Aorta (tissue), 5 donors: ENCODE data around the gene ASB7. TPM values are rescaled to one million over a fixed set of nuclear protein-coding genes. Genes with fewer than 3 reads are reported as not detected.
A peak's percentile ranks its signal among the peaks of the same experiment; 100 is the strongest.

ENCODE experiments used
- ATAC-seq: fragments of 200-7000 bp; cut with Tn5 transposase; one replicate; pipeline ENCODE4 v1.9.1; 2022; ENCODE audit warnings: moderate library complexity; ENCODE audit not compliant: low FRiP score
- DNase-seq, 2 donors: peaks; one replicate each; pipeline ENCODE4 v3.0.0-alpha.2; 2020
- H3K27ac ChIP-seq, 2 donors: one replicate each; pipeline ENCODE4 v1.5.1; 2013; ENCODE audit warnings: low read length in 2 of 2, mild to moderate bottlenecking in 2 of 2, moderate library complexity in 2 of 2, control low read depth in 1 of 2, inconsistent platforms in 1 of 2, low read depth in 1 of 2
- H3K27me3 ChIP-seq, 2 donors: one replicate each; pipeline ENCODE4 v1.6.1; 2013; ENCODE audit warnings: control low read depth in 1 of 2, low read length in 1 of 2, mild to moderate bottlenecking in 1 of 2, moderate library complexity in 1 of 2; ENCODE audit not compliant: insufficient read depth in 2 of 2, control insufficient read depth in 1 of 2
- H3K36me3 ChIP-seq, 2 donors: one replicate each; pipeline ENCODE4 v1.6.1; 2013; ENCODE audit warnings: control low read depth in 1 of 2, low read length in 1 of 2, mild to moderate bottlenecking in 1 of 2; ENCODE audit not compliant: insufficient read depth in 2 of 2, control insufficient read depth in 1 of 2
- H3K4me1 ChIP-seq, 2 donors: one replicate each; pipeline ENCODE4 v1.6.1; 2013; ENCODE audit warnings: low read length in 2 of 2, control low read depth in 1 of 2, mild to moderate bottlenecking in 1 of 2, moderate library complexity in 1 of 2; ENCODE audit not compliant: insufficient read depth in 2 of 2, control insufficient read depth in 1 of 2
- H3K4me3 ChIP-seq, 2 donors: one replicate each; pipeline ENCODE4 v1.5.1; 2013; ENCODE audit warnings: low read length in 2 of 2, control low read depth in 1 of 2, mild to moderate bottlenecking in 1 of 2
- H3K9me3 ChIP-seq: one replicate; pipeline ENCODE4 v1.6.1; 2013; ENCODE audit warnings: mild to moderate bottlenecking, low read length; ENCODE audit not compliant: control insufficient read depth
- WGBS, 2 donors: extraction: QIAGEN DNeasy Blood & Tissue Kit; methylation state at CpG; one replicate each; pipeline ENCODE4 v1.1.7; 2013; 5-methylcytosine and 5-hydroxymethylcytosine counted together
- intact Hi-C, 2 donors: fragments of 100-400 bp; cut with DNase I; formaldehyde crosslinking; loops; one replicate each; pipeline versions ENCODE4 v1.14.2 to v1.15.0; 2022
- polyA plus RNA-seq, 2 donors: library from polyadenylated mRNA; stranded (reverse); fragments of 200-250 nt; gene quantifications; one replicate each; pipeline ENCODE4 v1.2.3, GENCODE V29; 2013
- total RNA-seq, 2 donors: library from RNA; stranded (reverse); fragmentation: NEBNext Ultra II Directional; extraction: Animal tissue kit (Norgen Biotek cat#: 25700); gene quantifications; one replicate each; pipeline ENCODE4 v1.2.1, GENCODE V29; 2021
- donor health status: healthy with polysubstance abuse.
- donor health status: Bipolar disorder and iron deficiency.
- donor health status: DM: no; HTN: no; CAD: no.
- donor health status: DM: no; HTN: no; CAD: no.
- donor health status: DM: yes; HTN: yes; CAD: no.

ASB7 gene
- total and polyA plus RNA-seq, 4 donors = 2.9 to 11.5 (median 8.3) TPM

- no peaks in the 10 kb centered on the region for H3K4me1 ChIP-seq
- intact Hi-C loops = no loop called here
- ATAC-seq (no peak), DNase-seq (peak in 1 of 2 donors; percentile 50)
- 89 to 91% methylated on average over 13 of the region's 13 CpGs for WGBS, 2 donors
- no peak overlapping the region for H3K27ac ChIP-seq
- H3K27me3 ChIP-seq = no peaks in the 10 kb centered on the region
- H3K9me3 ChIP-seq = no peaks in the 10 kb centered on the region
- H3K4me3 ChIP-seq = no peak overlapping the region
- H3K36me3 ChIP-seq = no peaks in the 10 kb centered on the region
Measured at GRCh38 chr15:100688549-100689120, 86.2 kb downstream of the ASB7 start.

- no peaks in the 10 kb centered on the region for H3K9me3 ChIP-seq
- DNase-seq (peak in 1 of 2 donors; percentile 33), ATAC-seq (no peak)
- 80 to 81% methylated on average over 11 of the region's 11 CpGs for WGBS, 2 donors
- no peaks in the 10 kb centered on the region for H3K27me3 ChIP-seq
- no peaks in the 10 kb centered on the region for H3K4me1 ChIP-seq
- H3K4me3 ChIP-seq = no peak overlapping the region
- intact Hi-C loops = no loop called here
- H3K27ac ChIP-seq = no peak overlapping the region
- no peaks in the 10 kb centered on the region for H3K36me3 ChIP-seq
Measured at GRCh38 chr15:100689131-100689899, 86.9 kb downstream of the ASB7 start.

DNA sequence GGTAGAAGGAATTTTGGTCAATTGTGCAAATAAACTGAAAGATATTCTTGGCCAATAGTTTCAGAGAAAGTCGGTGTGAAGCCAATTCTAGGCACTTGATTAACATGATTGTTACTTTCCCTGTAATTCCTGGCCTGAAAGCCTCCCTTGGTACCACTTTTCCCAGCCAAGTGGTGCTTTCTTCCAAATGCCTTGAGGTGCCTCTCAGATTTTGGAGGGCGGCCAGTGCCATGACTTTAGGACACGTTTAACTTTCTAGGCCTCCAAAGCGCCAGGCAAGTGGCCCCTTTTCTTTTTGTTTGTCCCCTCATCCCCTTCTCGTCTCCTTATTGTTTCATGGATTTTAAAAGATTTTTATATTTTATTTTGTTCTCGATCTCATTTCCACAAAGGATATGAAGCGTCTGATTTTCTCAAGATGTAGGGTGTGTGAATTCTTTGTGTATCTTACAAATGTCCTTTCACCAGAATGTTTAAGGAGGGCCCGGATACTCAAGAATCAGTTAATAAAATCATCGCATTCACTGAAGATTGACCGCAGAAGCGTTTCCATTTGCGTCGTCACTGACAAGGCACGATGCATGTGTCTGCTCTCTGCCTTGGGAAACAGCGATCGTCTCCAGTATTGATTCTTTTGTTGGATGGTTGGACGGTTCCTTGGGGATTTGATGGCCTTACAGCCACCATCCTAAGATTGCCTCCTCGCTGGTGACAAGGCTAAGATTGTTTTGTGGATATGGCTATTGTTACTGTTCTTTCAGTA is 87.8 kb downstream of the ASB7 start:
- Histone ChIP-seq H3K27ac (no peak overlapping the region), H3K4me1 (no peaks in the 10 kb centered on the region), H3K4me3 (no peak overlapping the region), H3K27me3 (no peaks in the 10 kb centered on the region), H3K9me3 (no peaks in the 10 kb centered on the region), H3K36me3 (no peaks in the 10 kb centered on the region)
- DNase-seq = peak in 1 of 2 donors; percentile 77
- 51 to 57% methylated on average over 18 of the region's 18 CpGs for WGBS, 2 donors
- intact Hi-C loops = no loop called here
- ATAC-seq = no peak

DNA sequence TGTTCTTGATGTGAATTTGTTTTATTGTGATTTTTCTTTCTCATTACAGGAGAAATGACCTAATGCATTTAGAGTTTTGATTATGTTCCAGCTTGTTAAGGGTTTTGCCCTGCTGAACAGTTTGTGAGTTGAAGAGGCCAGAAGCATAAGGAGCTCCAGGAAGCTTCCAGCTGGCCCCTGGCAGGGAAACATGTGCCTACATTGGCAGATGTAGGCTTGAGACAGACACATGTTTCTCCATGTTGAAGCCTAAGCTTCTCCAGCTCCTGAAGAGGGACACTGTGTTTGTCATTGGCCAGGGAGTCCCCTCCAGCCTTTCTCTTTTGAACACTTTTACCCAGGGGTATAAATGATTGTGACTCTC is 88.4 kb downstream of the ASB7 start:
- no peak for ATAC-seq
- no peak overlapping the region for H3K27ac ChIP-seq
- intact Hi-C loops = no loop called here
- H3K27me3 ChIP-seq = no peaks in the 10 kb centered on the region
- H3K36me3 ChIP-seq = no peaks in the 10 kb centered on the region
- H3K9me3 ChIP-seq = no peaks in the 10 kb centered on the region
- no peaks in the 10 kb centered on the region for H3K4me1 ChIP-seq
- peak in 1 of 2 donors; percentile 12 for DNase-seq
- no peak overlapping the region for H3K4me3 ChIP-seq

GRCh38 chr15:100691321-100691720 is 88.9 kb downstream of the ASB7 start:
- H3K36me3 ChIP-seq = no peaks in the 10 kb centered on the region
- no peaks in the 10 kb centered on the region for H3K27me3 ChIP-seq
- ATAC-seq = no peak
- no peaks in the 10 kb centered on the region for H3K9me3 ChIP-seq
- intact Hi-C loops = no loop called here
- peak in 1 of 2 donors; percentile 28 for DNase-seq
- H3K27ac ChIP-seq = no peak overlapping the region
- H3K4me3 ChIP-seq = no peak overlapping the region
- no peaks in the 10 kb centered on the region for H3K4me1 ChIP-seq
- WGBS, 2 donors = 96 to 97% methylated on average over 4 of the region's 4 CpGs

DNA sequence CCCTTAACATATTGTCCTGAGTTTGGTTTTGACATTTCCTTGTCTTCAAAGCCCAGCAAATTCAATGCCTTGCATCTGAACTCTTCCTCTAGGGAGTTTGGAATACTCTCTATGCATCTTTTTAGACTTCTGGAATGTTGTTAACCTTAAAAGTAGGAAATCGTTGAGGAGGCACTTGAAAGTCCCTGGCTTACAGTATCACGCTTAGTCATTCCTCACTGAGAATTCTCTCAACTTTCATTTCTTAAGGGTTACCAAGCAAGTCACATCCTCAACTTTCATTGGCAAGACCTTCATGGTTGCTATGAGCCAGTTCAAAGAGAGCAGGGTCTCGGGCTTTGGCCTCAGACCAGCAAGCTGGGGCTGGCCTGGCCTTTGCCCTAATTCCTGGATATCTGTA is 89.9 kb downstream of the ASB7 start:
- intact Hi-C loops = no loop called here
- WGBS, 2 donors = 88 to 90% methylated on average over 3 of the region's 3 CpGs
- ATAC-seq (no peak), DNase-seq (peak in 1 of 2 donors; percentile 39)
- Histone ChIP-seq H3K9me3 (no peaks in the 10 kb centered on the region), H3K4me3 (no peak overlapping the region), H3K27me3 (no peaks in the 10 kb centered on the region), H3K4me1 (no peaks in the 10 kb centered on the region), H3K27ac (no peak overlapping the region), H3K36me3 (no peaks in the 10 kb centered on the region)

DNA sequence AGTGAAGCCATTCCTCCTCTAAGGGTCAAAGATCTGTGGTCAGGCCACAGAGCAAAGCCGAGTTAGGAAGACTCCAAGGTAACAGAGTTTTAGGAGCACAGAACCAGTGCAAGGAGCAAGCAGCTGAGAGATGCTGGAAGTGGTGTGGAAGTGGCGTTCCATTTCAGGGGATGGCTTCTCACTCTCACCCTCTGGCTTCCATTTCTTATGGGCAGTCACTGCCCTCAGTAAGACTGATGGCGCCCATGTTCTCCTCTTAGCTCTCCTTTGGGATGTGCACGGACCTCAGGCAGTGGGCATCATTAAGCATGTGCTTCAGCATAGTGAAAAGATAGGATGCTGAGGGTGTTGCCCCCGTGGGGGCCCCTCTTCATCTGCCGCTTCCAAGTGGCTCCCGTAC is 90.3 kb downstream of the ASB7 start:
- WGBS, 2 donors = 88 to 90% methylated on average over 7 of the region's 7 CpGs
- Histone ChIP-seq H3K9me3 (no peaks in the 10 kb centered on the region), H3K4me1 (no peaks in the 10 kb centered on the region), H3K36me3 (no peaks in the 10 kb centered on the region), H3K27me3 (no peaks in the 10 kb centered on the region), H3K4me3 (no peak overlapping the region), H3K27ac (no peak overlapping the region)
- DNase-seq (no peak), ATAC-seq (no peak)
- intact Hi-C loops = no loop called here

GRCh38 chr15:100693451-100693850 is 91.1 kb downstream of the ASB7 start:
- ATAC-seq (no peak), DNase-seq (peak in 1 of 2 donors; percentile 36)
- intact Hi-C loops = no loop called here
- no peak overlapping the region for H3K27ac ChIP-seq
- no peak overlapping the region for H3K4me3 ChIP-seq
- H3K4me1 ChIP-seq = no peaks in the 10 kb centered on the region
- no peaks in the 10 kb centered on the region for H3K27me3 ChIP-seq
- WGBS, 2 donors = 94 to 96% methylated on average over 4 of the region's 4 CpGs
- H3K36me3 ChIP-seq = no peaks in the 10 kb centered on the region
- no peaks in the 10 kb centered on the region for H3K9me3 ChIP-seq
